ENCODE results near the gene TAPBPL. TPM values are rescaled to one million over a fixed set of nuclear protein-coding genes. Genes with fewer than 3 reads are reported as not detected.

TAPBPL gene
- total and polyA plus RNA-seq, 8 donors: 7.8 to 25.5 (median 15.7) TPM

GRCh38 chr12:6468283-6468575 is 16.4 kb downstream of the TAPBPL start:
- intact Hi-C loops (cut with DNase I): no loop called here
- FAIRE-seq: no peak
- no peak overlapping the region for H3K27ac ChIP-seq

GRCh38 chr12:6469092-6469491 is 17.2 kb downstream of the TAPBPL start:
- Histone ChIP-seq H3K36me3 (peaks cover 0 to 7% (median 0%) of the 10 kb centered on the region in 3 donors), H3K4me3 (no peak overlapping the region), H3K27ac (no peak overlapping the region), H3K27me3 (no peaks in the 10 kb centered on the region), H3K9me3 (no peaks in the 10 kb centered on the region), H3K4me1 (peaks cover 0 to 10% (median 0%) of the 10 kb centered on the region in 3 donors)
- no peak for FAIRE-seq
- DNase-seq: no peak
- no peak for TF ChIP-seq CTCF (IDR thresholded peaks at IDR 0.05)
- no peak for ATAC-seq
- 65 to 69% methylated on average over 6 of the region's 6 CpGs for WGBS, 2 donors
- intact Hi-C loops (cut with DNase I): no loop called here

More at GRCh38 chr12:6468283-6468575, 16.4 kb downstream of the TAPBPL start:
- Histone ChIP-seq H3K4me1 (peaks cover 0 to 10% (median 0%) of the 10 kb centered on the region in 3 donors), H3K4me3 (no peak overlapping the region), H3K36me3 (peaks cover 0 to 15% (median 0%) of the 10 kb centered on the region in 3 donors), H3K9me3 (no peaks in the 10 kb centered on the region), H3K27me3 (no peaks in the 10 kb centered on the region)
- no peak for ATAC-seq
- no peak for DNase-seq
- no peak for TF ChIP-seq CTCF (IDR thresholded peaks at IDR 0.05)

- FAIRE-seq: no peak
- ATAC-seq: no peak
- intact Hi-C loops (cut with DNase I): no loop called here
- no peak for DNase-seq
- H3K9me3 ChIP-seq: no peaks in the 10 kb centered on the region
- no peaks in the 10 kb centered on the region for H3K27me3 ChIP-seq
- H3K4me1 ChIP-seq: peaks cover 0 to 10% (median 0%) of the 10 kb centered on the region in 3 donors
- peak overlapping the region; percentile 72 to 82 (median 80) for H3K27ac ChIP-seq
- peak overlapping the region; percentile 47 to 68 (median 53) for H3K4me3 ChIP-seq
- H3K36me3 ChIP-seq: peaks cover 0 to 3% (median 0%) of the 10 kb centered on the region in 3 donors
- 16 to 24% methylated on average over 16 of the region's 16 CpGs for WGBS, 2 donors
- TF ChIP-seq CTCF (IDR thresholded peaks at IDR 0.05): no peak
These were observed 17.9 kb downstream of the TAPBPL start for GRCh38 chr12:6469609-6470374.

- TF ChIP-seq CTCF (IDR thresholded peaks at IDR 0.05): no peak
- Histone ChIP-seq H3K36me3 (no peaks in the 10 kb centered on the region), H3K4me3 (peak within 1 kb of the TSS; percentile 47 to 68 (median 53)), H3K4me1 (peaks cover 0 to 10% (median 0%) of the 10 kb centered on the region in 3 donors), H3K27ac (peak within 1 kb of the TSS; percentile 72 to 82 (median 80)), H3K9me3 (no peaks in the 10 kb centered on the region), H3K27me3 (no peaks in the 10 kb centered on the region)
- ATAC-seq (peak; percentile 96 to 98 (median 97)), DNase-seq (peak; percentile 96 to 98 (median 96)), FAIRE-seq (no peak)
- intact Hi-C loops (cut with DNase I): no loop called here
- 0 to 1% methylated on average over 69 of the region's 69 CpGs for WGBS, 2 donors
These were observed 18.7 kb downstream of the TAPBPL start, which contains the start of gene VAMP1 for GRCh38 chr12:6470375-6471163. Gene VAMP1 (minus strand): TSS chr12:6470677. CDS start chr12:6470531, 146 bp downstream.
